ENCODE data around the gene RAB11FIP4.

- TF ChIP-seq CTCF (IDR thresholded peaks at IDR 0.05) (no peak), EZH2 (IDR thresholded peaks at IDR 0.05; ENCODE audit: borderline replicate concordance, insufficient read depth, low read depth, low read length, poor library complexity, severe bottlenecking) (no peak)
Measured at GRCh38 chr17:31583772-31584356, 192.4 kb downstream of the RAB11FIP4 start.
